Osteocyte (in vitro differentiated cells): Measurements from ENCODE around the gene TPSG1. TPM values are rescaled to one million over a fixed set of nuclear protein-coding genes. Genes with fewer than 3 reads are reported as not detected.
"Not testable (repeated sequence)": the region's sequence is repeated elsewhere in the genome, so short reads cannot be mapped to it uniquely, and the experiment has no call there.

Experiments
- DNase-seq: peaks from one replicate; pipeline ENCODE4 v3.0.0; 2021; ENCODE audit warnings: mixed read lengths; ENCODE audit not compliant: unreplicated experiment; ENCODE audit errors: extremely low spot score
- H3K27ac Mint-ChIP-seq: one replicate; pipeline ENCODE4 v1.8.0; 2021; ENCODE audit warnings: mild to moderate bottlenecking, mixed read lengths; ENCODE audit not compliant: unreplicated experiment
- H3K27me3 Mint-ChIP-seq: one replicate; pipeline ENCODE4 v1.8.0; 2021; ENCODE audit warnings: mixed read lengths; ENCODE audit not compliant: unreplicated experiment
- H3K36me3 Mint-ChIP-seq: one replicate; pipeline ENCODE4 v1.8.0; 2021; ENCODE audit warnings: mixed read lengths; ENCODE audit not compliant: unreplicated experiment
- H3K4me1 Mint-ChIP-seq: one replicate; pipeline ENCODE4 v1.8.0; 2021; ENCODE audit warnings: mixed read lengths; ENCODE audit not compliant: unreplicated experiment
- H3K4me3 Mint-ChIP-seq: one replicate; pipeline ENCODE4 v1.8.0; 2021; ENCODE audit warnings: mild to moderate bottlenecking, moderate library complexity, mixed read lengths; ENCODE audit not compliant: unreplicated experiment
- H3K9me3 Mint-ChIP-seq: one replicate; pipeline ENCODE4 v1.8.0; 2021; ENCODE audit warnings: mixed read lengths; ENCODE audit not compliant: unreplicated experiment
- CTCF ChIP-seq: fragments of 200-600 bp; sonication (generic); IDR thresholded peaks from 2 replicates; pipeline ENCODE4 v1.5.0; 2021; ENCODE audit warnings: antibody characterized with exemption, mild to moderate bottlenecking, moderate library complexity
- total RNA-seq: library from RNA; stranded (reverse); gene quantifications from 2 replicates; pipeline ENCODE4 v1.2.1, GENCODE V29; 2021

Gene TPSG1
- total RNA-seq, 1 donor from 2014 or later: not detected

GRCh38 chr16:1193825-1194581 is 31.1 kb downstream of the TPSG1 start:
- no peak for TF ChIP-seq CTCF
- H3K4me3 Mint-ChIP-seq: no peak overlapping the region
- no peak for DNase-seq
- no peaks in the 10 kb centered on the region for H3K36me3 Mint-ChIP-seq
- no peaks in the 10 kb centered on the region for H3K9me3 Mint-ChIP-seq
- H3K4me1 Mint-ChIP-seq: no peaks in the 10 kb centered on the region
- no peaks in the 10 kb centered on the region for H3K27me3 Mint-ChIP-seq
- no peak overlapping the region for H3K27ac Mint-ChIP-seq

GRCh38 chr16:1193143-1193824 is 31.8 kb downstream of the TPSG1 start:
- Mint-ChIP-seq H3K4me3 (no peak overlapping the region), H3K36me3 (no peaks in the 10 kb centered on the region), H3K27ac (no peak overlapping the region), H3K4me1 (no peaks in the 10 kb centered on the region), H3K9me3 (no peaks in the 10 kb centered on the region), H3K27me3 (no peaks in the 10 kb centered on the region)
- DNase-seq: no peak
- TF ChIP-seq CTCF: no peak

DNA sequence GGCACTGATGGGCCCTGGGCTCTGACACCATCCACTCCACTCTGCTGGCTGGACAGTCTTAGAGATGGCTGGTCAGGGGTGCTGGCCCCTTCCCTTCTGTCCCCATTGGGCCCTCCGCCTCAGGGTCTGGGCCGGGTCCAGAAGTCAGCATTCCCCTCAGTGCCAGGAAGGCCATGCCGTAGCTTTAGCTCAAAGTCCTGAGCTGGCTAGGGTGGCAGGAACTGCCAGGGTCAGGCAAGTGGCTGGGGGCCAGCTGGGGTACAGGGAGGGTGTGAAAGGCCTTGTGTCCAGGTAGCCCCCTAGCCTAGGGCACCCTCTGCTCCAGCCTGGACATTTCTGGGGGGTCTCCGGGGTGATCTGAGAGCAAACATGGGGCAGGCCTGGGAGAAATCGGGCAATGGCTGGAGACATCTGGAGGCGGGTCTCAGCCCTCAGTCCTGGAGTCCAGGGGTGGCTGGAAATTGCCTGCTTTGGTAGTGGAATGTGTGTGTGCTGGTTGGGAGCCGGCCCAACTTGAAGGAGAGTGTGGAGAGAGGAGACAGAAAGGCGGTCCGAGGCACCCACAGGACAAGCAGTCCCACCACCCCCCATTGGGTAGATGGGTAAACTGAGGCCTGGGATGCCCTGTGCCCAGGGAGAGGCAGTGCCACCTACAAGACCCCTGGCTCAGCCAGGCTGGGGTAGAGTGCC is 32.5 kb downstream of the TPSG1 start:
- TF ChIP-seq CTCF: no peak
- DNase-seq: no peak
- H3K27me3 Mint-ChIP-seq: no peaks in the 10 kb centered on the region
- peaks cover 3% of the 10 kb centered on the region for H3K4me1 Mint-ChIP-seq
- no peak overlapping the region for H3K4me3 Mint-ChIP-seq
- no peaks in the 10 kb centered on the region for H3K9me3 Mint-ChIP-seq
- no peaks in the 10 kb centered on the region for H3K36me3 Mint-ChIP-seq
- H3K27ac Mint-ChIP-seq: no peak overlapping the region

DNA sequence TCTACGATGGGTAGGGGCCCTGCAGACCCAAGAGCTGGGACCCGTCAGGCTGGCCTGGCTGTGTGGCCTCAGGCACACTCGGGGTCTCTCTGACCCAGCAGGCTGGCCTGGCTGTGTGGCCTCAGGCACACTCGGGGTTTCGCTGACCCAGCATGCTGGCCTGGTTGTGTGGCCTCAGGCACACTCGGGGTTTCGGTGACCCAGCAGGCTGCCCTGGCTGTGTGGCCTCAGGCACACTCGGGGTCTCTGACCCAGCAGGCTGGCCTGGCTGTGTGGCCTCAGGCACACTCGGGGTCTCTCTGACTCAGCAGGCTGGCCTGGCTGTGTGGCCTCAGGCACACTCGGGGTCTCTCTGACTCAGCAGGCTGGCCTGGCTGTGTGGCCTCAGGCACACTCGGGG is 34.3 kb downstream of the TPSG1 start:
- H3K9me3 Mint-ChIP-seq: not testable (repeated sequence)

GRCh38 chr16:1189455-1189854 is 35.6 kb downstream of the TPSG1 start:
- no peak overlapping the region for H3K27ac Mint-ChIP-seq
- H3K9me3 Mint-ChIP-seq: no peaks in the 10 kb centered on the region
- no peak overlapping the region for H3K4me3 Mint-ChIP-seq
- no peak for DNase-seq
- no peaks in the 10 kb centered on the region for H3K36me3 Mint-ChIP-seq
- no peaks in the 10 kb centered on the region for H3K27me3 Mint-ChIP-seq
- peaks cover 4% of the 10 kb centered on the region for H3K4me1 Mint-ChIP-seq
- TF ChIP-seq CTCF: no peak

More for the DNA sequence above, 34.3 kb downstream of the TPSG1 start:
- H3K4me1 Mint-ChIP-seq, H3K27me3 Mint-ChIP-seq, H3K27ac Mint-ChIP-seq, DNase-seq, H3K4me3 Mint-ChIP-seq, H3K36me3 Mint-ChIP-seq: not testable (repeated sequence)
